Measurements from ENCODE around the gene ENTPD2.

ENTPD2 gene

DNA sequence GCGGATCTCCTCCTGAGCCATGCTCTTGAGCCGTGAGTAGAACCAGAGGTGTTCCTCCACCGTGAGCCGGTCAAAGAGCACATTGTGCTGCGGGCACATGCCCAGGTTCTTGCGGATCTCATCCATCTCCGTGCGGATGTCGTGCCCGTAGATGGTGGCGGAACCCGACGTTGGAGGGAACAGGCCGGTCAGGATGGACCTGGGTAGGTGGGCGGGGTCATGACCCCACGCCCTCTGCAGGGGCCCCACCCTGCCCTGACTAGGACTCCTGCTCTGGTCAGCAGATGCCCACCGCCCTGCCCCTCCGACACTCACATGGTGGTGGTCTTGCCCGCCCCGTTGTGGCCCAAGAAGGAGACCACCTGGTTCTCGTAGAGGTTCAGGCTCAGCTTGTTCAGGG lies 37.9 kb downstream of the ENTPD2 start:
- no peak overlapping the region for H3K9ac ChIP-seq (ENCODE audit: low read length)
- H3K4me3 ChIP-seq (ENCODE audit: low read length), result no peak overlapping the region
- H3K4me1 ChIP-seq (ENCODE audit: control insufficient read depth, insufficient read depth, low read length), result no peaks in the 10 kb centered on the region
- peaks cover 8% of the 10 kb centered on the region for H3K36me3 ChIP-seq (ENCODE audit: control insufficient read depth, insufficient read depth, low read length)
- H3K27me3 ChIP-seq (ENCODE audit: control insufficient read depth, insufficient read depth, low read length), result no peaks in the 10 kb centered on the region
- H3K27ac ChIP-seq (ENCODE audit: low read depth, low read length), result no peak overlapping the region

DNA sequence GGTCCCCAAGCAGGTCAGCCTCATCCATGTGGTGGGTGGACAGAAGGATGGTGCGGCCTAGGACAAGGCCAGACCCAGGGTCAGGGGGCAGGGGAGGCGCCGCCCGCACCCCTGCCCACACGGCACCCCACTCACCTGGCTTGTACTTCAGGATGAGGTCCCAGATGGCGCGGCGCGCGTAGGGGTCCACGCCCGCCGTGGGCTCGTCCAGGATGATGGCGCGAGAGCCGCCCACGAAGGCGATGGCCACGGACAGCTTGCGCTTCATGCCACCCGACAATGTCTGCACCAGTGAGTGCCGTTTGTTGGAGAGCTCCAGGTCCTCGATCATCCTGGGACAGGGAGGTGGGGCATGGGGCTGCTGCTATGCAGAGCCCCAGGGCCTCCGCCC lies 38.3 kb downstream of the ENTPD2 start:
- no peaks in the 10 kb centered on the region for H3K27me3 ChIP-seq (ENCODE audit: control insufficient read depth, insufficient read depth, low read length)
- H3K27ac ChIP-seq (ENCODE audit: low read depth, low read length), result no peak overlapping the region
- H3K36me3 ChIP-seq (ENCODE audit: control insufficient read depth, insufficient read depth, low read length), result peaks cover 8% of the 10 kb centered on the region
- no peak overlapping the region for H3K9ac ChIP-seq (ENCODE audit: low read length)
- no peaks in the 10 kb centered on the region for H3K4me1 ChIP-seq (ENCODE audit: control insufficient read depth, insufficient read depth, low read length)
- no peak overlapping the region for H3K4me3 ChIP-seq (ENCODE audit: low read length)

DNA sequence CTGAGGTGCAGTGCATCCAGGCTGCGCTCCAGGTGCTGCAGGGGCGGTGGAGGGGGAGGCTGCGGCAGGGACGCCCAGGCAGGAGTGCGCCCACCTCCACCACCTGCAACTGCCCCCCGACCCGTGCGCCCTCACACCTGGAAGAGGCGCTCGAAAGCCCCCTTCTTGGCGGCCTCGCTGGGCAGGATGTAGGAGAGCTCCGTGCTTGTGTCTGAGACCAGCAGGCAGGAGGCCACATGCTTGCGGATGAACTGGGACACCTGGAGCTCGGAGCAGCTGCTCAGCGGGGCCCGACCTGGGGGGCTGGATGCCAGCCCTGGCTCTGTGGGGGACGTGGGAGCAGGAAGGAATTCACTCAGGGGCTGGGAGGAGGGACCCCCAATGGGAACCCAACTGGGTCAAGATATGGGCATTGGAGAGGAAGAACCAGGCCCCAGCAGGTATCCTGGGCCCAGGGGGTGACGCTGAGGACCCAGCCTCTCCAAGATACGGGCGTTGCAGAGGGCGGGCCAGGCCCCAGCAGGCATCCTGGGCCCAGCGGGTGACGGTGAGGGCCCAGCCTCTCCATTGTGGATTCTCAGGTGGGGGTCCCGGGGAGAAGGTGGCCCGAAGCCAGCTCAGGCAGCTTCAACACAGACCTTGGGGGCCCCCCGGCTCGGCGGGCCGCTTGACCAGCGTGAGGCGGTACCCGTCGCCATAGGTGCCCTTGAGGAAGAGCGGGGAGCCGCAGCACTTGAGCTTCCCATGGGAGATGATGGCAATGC lies 38.9 kb downstream of the ENTPD2 start:
- Histone ChIP-seq H3K4me3 (ENCODE audit: low read length) (no peak overlapping the region), H3K9ac (ENCODE audit: low read length) (no peak overlapping the region), H3K27me3 (ENCODE audit: control insufficient read depth, insufficient read depth, low read length) (no peaks in the 10 kb centered on the region), H3K36me3 (ENCODE audit: control insufficient read depth, insufficient read depth, low read length) (peaks cover 8% of the 10 kb centered on the region), H3K4me1 (ENCODE audit: control insufficient read depth, insufficient read depth, low read length) (no peaks in the 10 kb centered on the region), H3K27ac (ENCODE audit: low read depth, low read length) (no peak overlapping the region)

DNA sequence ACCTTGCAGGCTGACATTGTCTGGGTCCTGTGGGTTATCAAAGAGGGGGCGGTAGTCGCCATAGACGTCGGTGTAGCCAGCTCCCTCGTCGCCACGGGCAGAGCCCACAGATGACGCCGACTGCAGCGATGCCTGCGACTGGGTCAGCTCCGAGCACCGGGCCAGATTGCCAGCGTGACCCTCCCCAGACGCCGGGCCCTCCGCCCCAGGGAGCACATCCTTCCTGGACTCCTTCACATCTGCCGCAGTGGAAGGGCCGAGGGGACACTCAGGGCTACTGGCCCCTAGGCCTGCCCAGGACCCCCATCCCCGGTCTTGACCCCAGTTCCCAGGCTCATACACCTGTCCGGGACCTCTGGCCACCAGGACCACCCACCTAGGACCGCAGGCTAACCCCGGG lies 39.7 kb downstream of the ENTPD2 start:
- Histone ChIP-seq H3K9ac (ENCODE audit: low read length) (no peak overlapping the region), H3K4me3 (ENCODE audit: low read length) (no peak overlapping the region), H3K36me3 (ENCODE audit: control insufficient read depth, insufficient read depth, low read length) (peaks cover 8% of the 10 kb centered on the region), H3K27ac (ENCODE audit: low read depth, low read length) (no peak overlapping the region), H3K4me1 (ENCODE audit: control insufficient read depth, insufficient read depth, low read length) (no peaks in the 10 kb centered on the region), H3K27me3 (ENCODE audit: control insufficient read depth, insufficient read depth, low read length) (no peaks in the 10 kb centered on the region)

DNA sequence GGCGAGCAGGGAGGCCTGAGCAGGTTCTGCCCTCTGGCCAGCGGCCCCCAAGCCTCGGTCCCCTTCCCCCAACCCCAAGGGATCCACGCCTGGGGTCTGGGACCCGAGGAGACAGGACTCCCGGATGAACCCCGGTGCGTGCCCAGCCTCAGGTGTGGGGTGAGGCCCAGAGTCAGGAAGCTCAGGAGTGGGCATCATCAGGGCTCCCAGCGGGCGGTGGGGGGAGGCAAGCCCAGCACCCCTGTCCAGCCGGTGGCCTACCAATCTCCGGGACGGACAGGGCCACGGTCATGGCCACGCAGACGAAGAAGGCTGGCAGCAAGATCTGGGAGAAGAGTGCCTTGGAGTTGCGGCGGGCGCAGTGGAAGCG lies 40.3 kb downstream of the ENTPD2 start:
- Histone ChIP-seq H3K9ac (ENCODE audit: low read length) (no peak overlapping the region), H3K36me3 (ENCODE audit: control insufficient read depth, insufficient read depth, low read length) (peaks cover 8% of the 10 kb centered on the region), H3K4me3 (ENCODE audit: low read length) (no peak overlapping the region), H3K27me3 (ENCODE audit: control insufficient read depth, insufficient read depth, low read length) (no peaks in the 10 kb centered on the region), H3K4me1 (ENCODE audit: control insufficient read depth, insufficient read depth, low read length) (no peaks in the 10 kb centered on the region), H3K27ac (ENCODE audit: low read depth, low read length) (no peak overlapping the region)

DNA sequence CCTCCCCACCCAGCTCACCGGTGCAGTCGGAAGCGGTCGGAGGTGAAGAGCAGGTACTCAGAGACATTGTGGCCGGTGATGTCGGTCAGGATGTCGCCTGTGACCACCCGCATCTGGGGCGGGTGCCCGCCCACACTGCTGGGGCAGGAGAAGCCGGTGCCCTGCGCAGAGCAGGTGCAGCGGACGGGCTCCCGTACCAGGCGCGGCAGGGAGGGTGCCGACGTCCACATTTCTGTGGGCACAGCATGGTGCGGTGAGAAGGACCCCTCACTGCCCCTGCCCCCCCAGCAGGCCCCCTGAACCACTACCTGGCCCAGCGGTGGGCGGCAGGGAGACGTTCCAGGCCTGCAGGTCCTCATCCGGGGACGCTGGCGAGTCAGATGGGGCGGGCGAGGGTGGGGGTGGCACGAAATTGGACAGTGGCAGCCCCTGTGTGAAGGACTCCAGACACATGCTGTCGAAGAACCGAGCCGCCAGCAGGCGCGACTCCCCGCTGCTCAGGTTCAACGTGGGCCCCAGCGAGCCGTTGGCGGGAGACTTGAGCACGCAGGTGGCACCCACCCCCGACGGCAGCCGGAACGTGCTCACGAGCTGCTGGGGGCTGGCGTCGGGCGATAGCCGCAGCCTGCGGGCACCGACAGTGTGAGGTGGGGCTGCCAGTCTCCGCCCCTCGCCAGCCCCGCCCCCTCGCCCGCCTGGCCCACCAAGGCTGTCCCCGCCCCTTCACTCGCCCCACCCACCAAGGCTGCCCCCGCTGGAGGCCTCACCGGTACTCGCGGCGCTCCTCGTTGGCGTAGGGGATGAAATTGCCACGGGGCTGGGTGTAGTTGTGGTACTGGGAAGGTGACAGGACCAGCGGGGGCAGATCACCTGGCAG lies 40.9 kb downstream of the ENTPD2 start:
- Histone ChIP-seq H3K4me1 (ENCODE audit: control insufficient read depth, insufficient read depth, low read length) (no peaks in the 10 kb centered on the region), H3K9ac (ENCODE audit: low read length) (no peak overlapping the region), H3K36me3 (ENCODE audit: control insufficient read depth, insufficient read depth, low read length) (peaks cover 8% of the 10 kb centered on the region), H3K27me3 (ENCODE audit: control insufficient read depth, insufficient read depth, low read length) (no peaks in the 10 kb centered on the region), H3K27ac (ENCODE audit: low read depth, low read length) (no peak overlapping the region), H3K4me3 (ENCODE audit: low read length) (no peak overlapping the region)

DNA sequence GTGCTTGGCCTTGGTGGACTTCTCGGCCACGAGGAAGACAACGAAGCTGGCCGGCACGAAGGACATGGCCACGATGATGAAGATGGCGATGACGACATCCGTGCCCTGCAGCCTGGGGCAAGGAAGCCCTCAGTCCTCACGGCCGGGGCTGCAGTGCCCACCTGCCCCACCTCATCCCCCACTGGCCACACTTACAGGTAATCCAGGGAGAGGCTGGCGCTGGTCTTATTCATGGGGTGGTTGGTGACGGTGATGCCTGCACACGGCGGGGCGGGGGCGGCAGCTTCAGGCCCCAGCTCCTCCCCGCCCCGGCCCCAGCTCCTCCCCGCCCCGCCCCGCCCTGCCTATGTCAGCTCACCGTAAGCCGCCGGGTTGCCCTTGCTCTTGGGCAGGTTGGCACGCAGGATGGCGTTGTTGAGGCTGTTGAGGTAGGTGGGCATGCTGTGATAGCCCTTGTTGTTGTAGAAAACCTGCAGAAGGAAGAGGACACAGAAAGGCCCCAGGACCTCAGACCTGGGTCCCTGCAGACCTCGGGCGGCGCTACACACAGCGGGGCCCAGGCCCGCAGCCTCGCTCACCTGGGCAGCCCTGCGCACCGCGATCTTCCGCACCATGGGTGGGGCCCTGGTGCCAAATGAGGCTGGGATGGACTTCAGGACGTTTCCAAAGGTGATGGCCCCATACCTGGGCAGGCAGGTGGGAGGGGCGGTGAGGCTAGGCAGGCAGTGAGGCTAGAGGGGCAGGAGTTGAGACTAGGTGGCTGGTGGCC lies 41.8 kb downstream of the ENTPD2 start:
- Histone ChIP-seq H3K9ac (ENCODE audit: low read length) (no peak overlapping the region), H3K36me3 (ENCODE audit: control insufficient read depth, insufficient read depth, low read length) (peaks cover 8% of the 10 kb centered on the region), H3K4me3 (ENCODE audit: low read length) (no peak overlapping the region), H3K27me3 (ENCODE audit: control insufficient read depth, insufficient read depth, low read length) (no peaks in the 10 kb centered on the region), H3K4me1 (ENCODE audit: control insufficient read depth, insufficient read depth, low read length) (no peaks in the 10 kb centered on the region), H3K27ac (ENCODE audit: low read depth, low read length) (no peak overlapping the region)

DNA sequence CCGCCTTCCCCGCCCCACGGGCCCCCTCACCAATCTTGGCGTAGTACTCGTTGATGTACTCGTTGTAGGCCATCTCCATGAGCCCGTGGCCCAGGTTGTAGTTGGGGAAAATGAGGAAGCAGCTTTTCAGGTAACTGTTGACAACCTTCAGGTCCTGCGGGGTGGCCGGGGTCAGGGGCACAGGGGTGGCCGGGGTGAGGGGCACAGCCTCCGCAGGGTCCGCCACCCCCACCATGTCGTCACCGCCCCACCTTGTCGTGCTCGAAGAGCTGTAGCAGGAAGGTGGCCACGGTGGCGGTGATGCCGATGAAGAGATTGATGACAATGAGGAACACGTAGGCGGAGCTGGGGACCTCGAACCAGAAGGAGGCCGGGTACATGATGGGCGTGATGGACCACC lies 42.7 kb downstream of the ENTPD2 start:
- Histone ChIP-seq H3K27ac (ENCODE audit: low read depth, low read length) (no peak overlapping the region), H3K36me3 (ENCODE audit: control insufficient read depth, insufficient read depth, low read length) (peaks cover 5% of the 10 kb centered on the region)

DNA sequence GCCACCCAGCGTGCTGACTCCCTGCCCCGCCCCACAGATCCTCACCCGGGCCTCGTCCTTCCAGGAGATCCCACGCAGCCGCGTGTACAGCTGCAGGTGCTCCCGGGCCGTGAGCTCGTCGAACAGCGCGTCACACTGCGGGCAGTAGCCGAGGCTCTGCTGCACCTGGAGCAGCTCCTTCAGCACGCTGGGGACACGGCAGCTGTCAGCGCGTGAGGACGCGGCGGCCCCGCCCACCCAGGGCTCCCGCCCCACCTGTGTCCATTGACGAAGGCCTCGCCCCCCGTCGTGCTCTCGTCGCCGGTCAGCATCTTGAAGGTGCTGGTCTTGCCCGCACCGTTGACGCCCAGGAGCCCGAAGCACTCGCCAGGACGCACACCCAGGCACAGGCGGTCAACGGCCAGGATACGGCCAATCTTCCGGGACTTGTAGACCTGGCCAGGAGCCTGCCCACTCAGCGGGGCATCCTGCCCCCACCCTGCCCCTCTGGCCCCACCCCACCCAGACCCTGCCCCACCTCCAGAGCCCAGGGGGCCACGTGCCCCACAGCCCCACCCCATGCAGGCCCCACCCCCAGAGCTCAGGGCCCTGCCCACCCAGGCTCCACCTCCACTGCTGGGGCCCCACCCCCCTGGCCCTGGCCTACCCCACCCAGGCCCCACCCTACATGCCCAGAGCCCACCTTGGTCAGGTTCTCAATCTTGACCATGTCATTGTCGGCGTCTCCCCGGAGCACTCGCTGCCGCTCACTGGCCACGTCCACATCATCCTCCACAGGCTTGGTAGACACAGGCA lies 43.7 kb downstream of the ENTPD2 start:
- H3K27me3 ChIP-seq (ENCODE audit: control insufficient read depth, insufficient read depth, low read length), result no peaks in the 10 kb centered on the region
- no peak overlapping the region for H3K4me3 ChIP-seq (ENCODE audit: low read length)
- no peak overlapping the region for H3K27ac ChIP-seq (ENCODE audit: low read depth, low read length)
- no peaks in the 10 kb centered on the region for H3K4me1 ChIP-seq (ENCODE audit: control insufficient read depth, insufficient read depth, low read length)
- no peak overlapping the region for H3K9ac ChIP-seq (ENCODE audit: low read length)
- no peaks in the 10 kb centered on the region for H3K36me3 ChIP-seq (ENCODE audit: control insufficient read depth, insufficient read depth, low read length)

More for the DNA sequence above, 42.7 kb downstream of the ENTPD2 start:
- H3K9ac ChIP-seq (ENCODE audit: low read length), result no peak overlapping the region
- no peaks in the 10 kb centered on the region for H3K27me3 ChIP-seq (ENCODE audit: control insufficient read depth, insufficient read depth, low read length)
- no peaks in the 10 kb centered on the region for H3K4me1 ChIP-seq (ENCODE audit: control insufficient read depth, insufficient read depth, low read length)
- H3K4me3 ChIP-seq (ENCODE audit: low read length), result no peak overlapping the region

DNA sequence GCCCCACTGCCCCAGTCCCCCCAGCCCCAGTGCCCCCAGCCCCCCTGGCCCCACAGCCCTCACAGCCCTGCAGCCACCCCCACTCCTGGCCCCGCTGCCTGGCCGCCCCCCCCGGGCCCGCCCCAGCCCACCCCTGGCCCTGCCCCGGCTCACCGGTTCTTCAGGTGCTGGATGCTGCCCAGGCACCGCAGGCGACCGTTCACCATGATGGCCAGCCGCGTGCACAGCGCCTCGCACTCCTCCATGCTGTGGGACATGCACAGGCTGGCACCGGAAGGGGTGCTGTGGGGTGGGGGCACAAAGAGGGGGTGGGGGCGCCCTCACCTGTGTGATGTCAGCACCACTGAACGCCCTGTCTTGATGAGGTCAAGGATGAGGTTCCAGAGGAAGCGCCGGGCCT lies 44.6 kb downstream of the ENTPD2 start:
- Histone ChIP-seq H3K9ac (ENCODE audit: low read length) (no peak overlapping the region), H3K4me3 (ENCODE audit: low read length) (no peak overlapping the region), H3K27ac (ENCODE audit: low read depth, low read length) (no peak overlapping the region), H3K4me1 (ENCODE audit: control insufficient read depth, insufficient read depth, low read length) (no peaks in the 10 kb centered on the region), H3K36me3 (ENCODE audit: control insufficient read depth, insufficient read depth, low read length) (no peaks in the 10 kb centered on the region), H3K27me3 (ENCODE audit: control insufficient read depth, insufficient read depth, low read length) (no peaks in the 10 kb centered on the region)

DNA sequence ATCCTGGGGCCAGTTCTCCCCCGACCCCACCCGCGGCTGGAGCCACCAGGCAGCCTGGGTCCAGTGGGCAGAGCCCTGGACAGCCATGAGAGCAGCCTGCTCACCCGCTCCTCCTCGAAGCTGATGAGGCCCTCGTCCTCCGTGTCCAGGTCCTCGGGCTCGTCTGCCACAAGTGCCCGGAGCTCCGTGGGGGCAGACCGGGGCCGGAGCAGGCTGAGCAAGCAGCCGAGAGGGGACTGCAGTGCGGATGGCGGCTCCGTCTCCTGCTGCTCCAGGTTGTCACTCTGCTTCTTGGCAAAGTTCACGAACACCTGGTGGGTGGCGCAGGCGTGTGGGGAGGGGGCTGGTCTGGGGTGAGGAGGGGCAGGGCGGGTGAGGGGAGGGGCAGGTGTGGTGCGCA lies 45.5 kb downstream of the ENTPD2 start:
- Histone ChIP-seq H3K9ac (ENCODE audit: low read length) (no peak overlapping the region), H3K4me3 (ENCODE audit: low read length) (no peak overlapping the region), H3K27ac (ENCODE audit: low read depth, low read length) (no peak overlapping the region), H3K4me1 (ENCODE audit: control insufficient read depth, insufficient read depth, low read length) (no peaks in the 10 kb centered on the region), H3K27me3 (ENCODE audit: control insufficient read depth, insufficient read depth, low read length) (no peaks in the 10 kb centered on the region), H3K36me3 (ENCODE audit: control insufficient read depth, insufficient read depth, low read length) (no peaks in the 10 kb centered on the region)

DNA sequence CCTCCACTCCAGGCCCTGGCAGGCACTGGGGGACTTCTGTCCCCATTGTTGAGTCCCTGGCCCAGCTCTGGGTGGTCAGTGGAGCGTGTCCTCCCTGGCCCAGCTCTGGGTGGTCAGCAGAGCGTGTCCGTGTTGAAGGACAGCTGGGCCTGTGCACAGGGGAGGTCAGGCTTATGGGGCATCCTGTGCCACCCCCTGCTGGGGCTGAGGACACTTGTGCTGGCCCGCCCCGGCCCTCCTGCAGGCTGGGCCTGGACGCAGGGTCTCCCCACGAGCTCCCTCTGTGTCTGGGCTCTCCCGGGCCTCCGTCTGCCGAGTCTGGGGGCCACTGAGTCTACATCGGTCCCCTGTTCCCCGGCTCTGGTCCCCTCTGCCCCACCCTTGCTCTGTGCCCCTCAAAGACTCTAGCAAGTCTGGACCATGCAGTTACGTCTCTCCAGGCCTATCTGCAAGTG lies 46.0 kb downstream of the ENTPD2 start:
- Histone ChIP-seq H3K27ac (ENCODE audit: low read depth, low read length) (no peak overlapping the region), H3K4me1 (ENCODE audit: control insufficient read depth, insufficient read depth, low read length) (no peaks in the 10 kb centered on the region), H3K4me3 (ENCODE audit: low read length) (no peak overlapping the region), H3K9ac (ENCODE audit: low read length) (no peak overlapping the region), H3K36me3 (ENCODE audit: control insufficient read depth, insufficient read depth, low read length) (no peaks in the 10 kb centered on the region), H3K27me3 (ENCODE audit: control insufficient read depth, insufficient read depth, low read length) (no peaks in the 10 kb centered on the region)
